Ammon's horn (tissue), 1 donor: Measurements from ENCODE around the gene CTNNA2.

Experiments used
- DNase-seq: peaks from one replicate; pipeline ENCODE4 v3.0.0-alpha.2; 2016; ENCODE audit warnings: low spot score

The CTNNA2 gene

GRCh38 chr2:80482276-80482675 is 969.4 kb downstream of the CTNNA2 start:
- no peak for DNase-seq

GRCh38 chr2:80489717-80490116 is 976.9 kb downstream of the CTNNA2 start:
- no peak for DNase-seq

GRCh38 chr2:80490964-80491363 is 978.1 kb downstream of the CTNNA2 start:
- no peak for DNase-seq

GRCh38 chr2:80496346-80496745 is 983.5 kb downstream of the CTNNA2 start:
- no peak for DNase-seq

- no peak for DNase-seq
Observed at GRCh38 chr2:80496775-80497174, 983.9 kb downstream of the CTNNA2 start.

GRCh38 chr2:80499095-80499494 is 986.2 kb downstream of the CTNNA2 start:
- DNase-seq, result peak; percentile 79

- no peak for DNase-seq
Observed at GRCh38 chr2:80501874-80502624, 989.2 kb downstream of the CTNNA2 start.

- DNase-seq, result no peak
Observed at GRCh38 chr2:80506563-80506962, 993.7 kb downstream of the CTNNA2 start.

GRCh38 chr2:80510716-80511115 is 997.9 kb downstream of the CTNNA2 start:
- DNase-seq, result no peak

- no peak for DNase-seq
Observed at GRCh38 chr2:80515964-80516363, 1003.1 kb downstream of the CTNNA2 start.

- DNase-seq, result no peak
Observed at GRCh38 chr2:80517316-80517715, 1004.5 kb downstream of the CTNNA2 start.

- peak; percentile 16 for DNase-seq
Observed at GRCh38 chr2:80519121-80519643, 1006.3 kb downstream of the CTNNA2 start.

GRCh38 chr2:80519699-80520291 is 1006.9 kb downstream of the CTNNA2 start:
- DNase-seq, result peak; percentile 15

GRCh38 chr2:80525152-80525551 is 1012.3 kb downstream of the CTNNA2 start:
- DNase-seq, result no peak

GRCh38 chr2:80527119-80527518 is 1014.3 kb downstream of the CTNNA2 start:
- no peak for DNase-seq

GRCh38 chr2:80529466-80530165 is 1016.8 kb downstream of the CTNNA2 start:
- no peak for DNase-seq

GRCh38 chr2:80530442-80531064 is 1017.7 kb downstream of the CTNNA2 start:
- no peak for DNase-seq

- DNase-seq, result no peak
Observed at GRCh38 chr2:80531319-80531718, 1018.5 kb downstream of the CTNNA2 start.

GRCh38 chr2:80545420-80546210 is 1032.8 kb downstream of the CTNNA2 start:
- DNase-seq, result no peak

GRCh38 chr2:80546766-80547165 is 1033.9 kb downstream of the CTNNA2 start:
- DNase-seq, result no peak

GRCh38 chr2:80547344-80547743 is 1034.5 kb downstream of the CTNNA2 start:
- no peak for DNase-seq

GRCh38 chr2:80548469-80548868 is 1035.6 kb downstream of the CTNNA2 start:
- DNase-seq, result peak; percentile 11
